ENCODE results near the gene DGKH. TPM values are rescaled to one million over a fixed set of nuclear protein-coding genes. Genes with fewer than 3 reads are reported as not detected.
"Not testable (repeated sequence)": the region's sequence is repeated elsewhere in the genome, so short reads cannot be mapped to it uniquely, and the experiment has no call there.

Gene DGKH
- total and polyA plus RNA-seq, 4 donors: 0.88 to 32.8 (median 16.4) TPM

GRCh38 chr13:42221121-42221765 lies 172.8 kb downstream of the DGKH start:
- no peak overlapping the region for H3K27ac ChIP-seq (ENCODE audit: low read depth in 1 of 2, low read length in 2 of 2)
- H3K9me3 ChIP-seq (ENCODE audit: control insufficient read depth, low read length): no peaks in the 10 kb centered on the region
- DNase-seq (no peak), ATAC-seq (ENCODE audit: low FRiP score) (no peak)
- intact Hi-C loops (cut with DNase I): no loop called here
- peaks cover 8 to 9% of the 10 kb centered on the region in 2 donors for H3K36me3 ChIP-seq (ENCODE audit: control insufficient read depth in 1 of 2, insufficient read depth in 2 of 2, low read length in 1 of 2)
- no peak overlapping the region for H3K4me3 ChIP-seq (ENCODE audit: low read length in 2 of 2)
- 93 to 94% methylated on average over 4 of the region's 4 CpGs for WGBS, 2 donors
- no peaks in the 10 kb centered on the region for H3K4me1 ChIP-seq (ENCODE audit: control insufficient read depth in 1 of 2, insufficient read depth in 2 of 2, low read length in 2 of 2)
- no peaks in the 10 kb centered on the region for H3K27me3 ChIP-seq (ENCODE audit: control insufficient read depth in 1 of 2, insufficient read depth in 2 of 2, low read length in 1 of 2)

DNA sequence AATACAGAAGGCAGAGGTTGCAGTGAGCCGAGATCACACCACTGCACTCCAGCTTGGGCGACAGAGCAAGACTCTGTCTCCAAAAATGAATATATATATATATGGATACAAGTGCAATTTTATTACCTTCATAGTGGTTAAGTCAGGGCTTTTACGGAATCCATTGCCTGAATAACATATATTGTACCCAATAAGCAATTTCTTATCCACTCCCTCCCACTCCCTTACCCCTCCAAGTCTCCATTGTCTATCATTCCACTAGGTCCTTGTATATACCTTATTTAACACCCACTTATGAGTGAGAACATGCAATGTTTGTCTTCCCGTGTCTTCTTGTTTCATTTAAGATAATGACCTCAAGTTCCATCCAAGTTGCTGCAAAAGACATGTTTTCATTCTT lies 175.2 kb downstream of the DGKH start:
- Histone ChIP-seq H3K36me3 (ENCODE audit: control insufficient read depth in 1 of 2, insufficient read depth in 2 of 2, low read length in 1 of 2) (peaks cover 7 to 8% of the 10 kb centered on the region in 2 donors), H3K9me3 (ENCODE audit: control insufficient read depth, low read length) (no peaks in the 10 kb centered on the region), H3K27me3 (ENCODE audit: control insufficient read depth in 1 of 2, insufficient read depth in 2 of 2, low read length in 1 of 2) (no peaks in the 10 kb centered on the region), H3K4me1 (ENCODE audit: control insufficient read depth in 1 of 2, insufficient read depth in 2 of 2, low read length in 2 of 2) (no peaks in the 10 kb centered on the region), H3K4me3 (ENCODE audit: low read length in 2 of 2) (no peak overlapping the region), H3K27ac (ENCODE audit: low read depth in 1 of 2, low read length in 2 of 2) (no peak overlapping the region)
- no peak for DNase-seq
- 95 to 96% methylated on average over 4 of the region's 4 CpGs for WGBS, 2 donors
- intact Hi-C loops (cut with DNase I): no loop called here
- no peak for ATAC-seq (ENCODE audit: low FRiP score)

- H3K4me3 ChIP-seq (ENCODE audit: low read length in 2 of 2): no peak overlapping the region
- no peaks in the 10 kb centered on the region for H3K4me1 ChIP-seq (ENCODE audit: control insufficient read depth in 1 of 2, insufficient read depth in 2 of 2, low read length in 2 of 2)
- no peak overlapping the region for H3K27ac ChIP-seq (ENCODE audit: low read depth in 1 of 2, low read length in 2 of 2)
- WGBS, 2 donors: 98 to 100% methylated on average over 2 of the region's 2 CpGs
- intact Hi-C loops (cut with DNase I): no loop called here
- peaks cover 5 to 12% of the 10 kb centered on the region in 2 donors for H3K36me3 ChIP-seq (ENCODE audit: control insufficient read depth in 1 of 2, insufficient read depth in 2 of 2, low read length in 1 of 2)
- no peak for ATAC-seq (ENCODE audit: low FRiP score)
- H3K27me3 ChIP-seq (ENCODE audit: control insufficient read depth in 1 of 2, insufficient read depth in 2 of 2, low read length in 1 of 2): no peaks in the 10 kb centered on the region
- no peak for DNase-seq
- H3K9me3 ChIP-seq (ENCODE audit: control insufficient read depth, low read length): no peaks in the 10 kb centered on the region
Measured at GRCh38 chr13:42225051-42225450, 176.6 kb downstream of the DGKH start.

- DNase-seq; H3K27me3 ChIP-seq (ENCODE audit: control insufficient read depth in 1 of 2, insufficient read depth in 2 of 2, low read length in 1 of 2); H3K27ac ChIP-seq (ENCODE audit: low read depth in 1 of 2, low read length in 2 of 2); ATAC-seq (ENCODE audit: low FRiP score); H3K9me3 ChIP-seq (ENCODE audit: control insufficient read depth, low read length); H3K4me3 ChIP-seq (ENCODE audit: low read length in 2 of 2); intact Hi-C loops (cut with DNase I); H3K4me1 ChIP-seq (ENCODE audit: control insufficient read depth in 1 of 2, insufficient read depth in 2 of 2, low read length in 2 of 2); H3K36me3 ChIP-seq (ENCODE audit: control insufficient read depth in 1 of 2, insufficient read depth in 2 of 2, low read length in 1 of 2): not testable (repeated sequence)
- WGBS, 2 donors: 98 to 100% methylated on average over 5 of the region's 5 CpGs
Measured at GRCh38 chr13:42226759-42227158, 178.3 kb downstream of the DGKH start.

DNA sequence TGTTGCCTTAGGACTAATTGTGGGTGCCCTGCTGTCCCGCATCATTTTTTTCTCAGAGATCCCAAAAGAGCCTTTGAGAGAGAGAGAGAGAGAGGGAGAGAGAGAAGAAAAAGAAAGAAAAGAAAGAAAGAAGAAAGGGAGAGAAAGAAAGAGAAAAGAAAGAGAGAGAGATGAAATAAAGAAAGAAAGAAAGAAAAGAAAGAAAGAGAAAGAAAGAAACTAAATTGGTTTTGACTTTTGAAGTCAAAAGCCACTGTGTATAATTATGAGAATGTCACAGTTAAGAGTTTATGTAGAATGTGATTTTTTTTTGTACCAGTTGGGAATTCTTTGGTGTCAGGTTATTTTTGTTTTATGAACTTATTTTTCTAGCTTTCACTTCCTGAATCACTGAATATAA lies 180.1 kb downstream of the DGKH start:
- DNase-seq: no peak
- no peak for ATAC-seq (ENCODE audit: low FRiP score)
- peaks cover 0 to 1% of the 10 kb centered on the region in 2 donors for H3K4me1 ChIP-seq (ENCODE audit: control insufficient read depth in 1 of 2, insufficient read depth in 2 of 2, low read length in 2 of 2)
- no peak overlapping the region for H3K4me3 ChIP-seq (ENCODE audit: low read length in 2 of 2)
- H3K27ac ChIP-seq (ENCODE audit: low read depth in 1 of 2, low read length in 2 of 2): no peak overlapping the region
- peaks cover 2 to 8% of the 10 kb centered on the region in 2 donors for H3K36me3 ChIP-seq (ENCODE audit: control insufficient read depth in 1 of 2, insufficient read depth in 2 of 2, low read length in 1 of 2)
- intact Hi-C loops (cut with DNase I): no loop called here
- WGBS, 2 donors: 86 to 88% methylated on average over 1 of the region's 1 CpG
- no peaks in the 10 kb centered on the region for H3K27me3 ChIP-seq (ENCODE audit: control insufficient read depth in 1 of 2, insufficient read depth in 2 of 2, low read length in 1 of 2)
- H3K9me3 ChIP-seq (ENCODE audit: control insufficient read depth, low read length): no peaks in the 10 kb centered on the region

- Histone ChIP-seq H3K4me1 (ENCODE audit: control insufficient read depth in 1 of 2, insufficient read depth in 2 of 2, low read length in 2 of 2) (peaks cover 0 to 2% of the 10 kb centered on the region in 2 donors), H3K4me3 (ENCODE audit: low read length in 2 of 2) (no peak overlapping the region), H3K27ac (ENCODE audit: low read depth in 1 of 2, low read length in 2 of 2) (no peak overlapping the region), H3K27me3 (ENCODE audit: control insufficient read depth in 1 of 2, insufficient read depth in 2 of 2, low read length in 1 of 2) (no peaks in the 10 kb centered on the region), H3K9me3 (ENCODE audit: control insufficient read depth, low read length) (no peaks in the 10 kb centered on the region), H3K36me3 (ENCODE audit: control insufficient read depth in 1 of 2, insufficient read depth in 2 of 2, low read length in 1 of 2) (peaks cover 2 to 5% of the 10 kb centered on the region in 2 donors)
- DNase-seq (no peak), ATAC-seq (ENCODE audit: low FRiP score) (no peak)
- intact Hi-C loops (cut with DNase I): no loop called here
- 68 to 73% methylated on average over 3 of the region's 3 CpGs for WGBS, 2 donors
Measured at GRCh38 chr13:42229287-42229686, 180.8 kb downstream of the DGKH start.

- Histone ChIP-seq H3K27me3 (ENCODE audit: control insufficient read depth in 1 of 2, insufficient read depth in 2 of 2, low read length in 1 of 2) (no peaks in the 10 kb centered on the region), H3K36me3 (ENCODE audit: control insufficient read depth in 1 of 2, insufficient read depth in 2 of 2, low read length in 1 of 2) (peaks cover 2 to 4% of the 10 kb centered on the region in 2 donors), H3K4me1 (ENCODE audit: control insufficient read depth in 1 of 2, insufficient read depth in 2 of 2, low read length in 2 of 2) (peaks cover 0 to 2% of the 10 kb centered on the region in 2 donors), H3K9me3 (ENCODE audit: control insufficient read depth, low read length) (no peaks in the 10 kb centered on the region), H3K4me3 (ENCODE audit: low read length in 2 of 2) (no peak overlapping the region), H3K27ac (ENCODE audit: low read depth in 1 of 2, low read length in 2 of 2) (no peak overlapping the region)
- 83 to 84% methylated on average over 4 of the region's 4 CpGs for WGBS, 2 donors
- ATAC-seq (ENCODE audit: low FRiP score) (no peak), DNase-seq (no peak)
- intact Hi-C loops (cut with DNase I): no loop called here
Measured at GRCh38 chr13:42232671-42233070, 184.2 kb downstream of the DGKH start.

GRCh38 chr13:42233726-42234125 lies 185.3 kb downstream of the DGKH start:
- intact Hi-C loops (cut with DNase I): no loop called here
- no peak for DNase-seq
- Histone ChIP-seq H3K4me3 (ENCODE audit: low read length in 2 of 2) (no peak overlapping the region), H3K9me3 (ENCODE audit: control insufficient read depth, low read length) (no peaks in the 10 kb centered on the region), H3K36me3 (ENCODE audit: control insufficient read depth in 1 of 2, insufficient read depth in 2 of 2, low read length in 1 of 2) (peaks cover 2 to 4% of the 10 kb centered on the region in 2 donors), H3K27me3 (ENCODE audit: control insufficient read depth in 1 of 2, insufficient read depth in 2 of 2, low read length in 1 of 2) (no peaks in the 10 kb centered on the region), H3K27ac (ENCODE audit: low read depth in 1 of 2, low read length in 2 of 2) (no peak overlapping the region), H3K4me1 (ENCODE audit: control insufficient read depth in 1 of 2, insufficient read depth in 2 of 2, low read length in 2 of 2) (peaks cover 0 to 2% of the 10 kb centered on the region in 2 donors)
- 8 to 10% methylated on average over 1 of the region's 1 CpG for WGBS, 2 donors
- no peak for ATAC-seq (ENCODE audit: low FRiP score)

DNA sequence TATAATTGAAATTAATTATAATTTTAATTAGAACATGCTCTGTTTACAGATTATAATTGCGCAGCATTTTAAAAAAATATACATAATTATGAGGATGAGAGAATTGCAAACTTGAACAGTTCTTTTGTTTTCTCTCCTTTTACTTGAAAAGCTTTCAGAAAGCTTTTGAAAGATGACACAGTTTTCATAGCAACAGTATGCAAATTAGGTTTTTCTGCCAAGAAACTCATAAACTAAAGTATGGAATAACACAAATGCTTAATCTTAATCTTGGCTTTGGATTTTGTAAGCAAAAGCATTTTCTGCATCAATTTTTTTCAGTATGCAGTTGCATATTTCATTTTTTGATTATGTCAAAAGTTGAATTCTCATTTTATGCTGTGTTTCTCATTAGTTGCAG lies 190.7 kb downstream of the DGKH start:
- Histone ChIP-seq H3K9me3 (ENCODE audit: control insufficient read depth, low read length) (no peaks in the 10 kb centered on the region), H3K27ac (ENCODE audit: low read depth in 1 of 2, low read length in 2 of 2) (no peak overlapping the region), H3K36me3 (ENCODE audit: control insufficient read depth in 1 of 2, insufficient read depth in 2 of 2, low read length in 1 of 2) (no peaks in the 10 kb centered on the region), H3K4me3 (ENCODE audit: low read length in 2 of 2) (no peak overlapping the region), H3K4me1 (ENCODE audit: control insufficient read depth in 1 of 2, insufficient read depth in 2 of 2, low read length in 2 of 2) (no peaks in the 10 kb centered on the region), H3K27me3 (ENCODE audit: control insufficient read depth in 1 of 2, insufficient read depth in 2 of 2, low read length in 1 of 2) (no peaks in the 10 kb centered on the region)
- ATAC-seq (ENCODE audit: low FRiP score) (no peak), DNase-seq (no peak)
- 97 to 98% methylated on average over 1 of the region's 1 CpG for WGBS, 2 donors
- intact Hi-C loops (cut with DNase I): no loop called here
